ENCODE data around the gene TBC1D22A.

- TF ChIP-seq CTCF (IDR thresholded peaks at IDR 0.05) (no peak), POLR2A (IDR thresholded peaks at IDR 0.05) (no peak)
Measured at GRCh38 chr22:47007496-47007895, 245.0 kb downstream of the TBC1D22A start.

Data from right lobe of liver (tissue), 4 donors.